Measurements from ENCODE around the gene ZHX3. TPM values are rescaled to one million over a fixed set of nuclear protein-coding genes. Genes with fewer than 3 reads are reported as not detected.

Gene ZHX3
- total and polyA plus RNA-seq, 2 donors (not counting 1 experiment from before 2014, with no cell fraction given) = 4.3 to 22.2 TPM

DNA sequence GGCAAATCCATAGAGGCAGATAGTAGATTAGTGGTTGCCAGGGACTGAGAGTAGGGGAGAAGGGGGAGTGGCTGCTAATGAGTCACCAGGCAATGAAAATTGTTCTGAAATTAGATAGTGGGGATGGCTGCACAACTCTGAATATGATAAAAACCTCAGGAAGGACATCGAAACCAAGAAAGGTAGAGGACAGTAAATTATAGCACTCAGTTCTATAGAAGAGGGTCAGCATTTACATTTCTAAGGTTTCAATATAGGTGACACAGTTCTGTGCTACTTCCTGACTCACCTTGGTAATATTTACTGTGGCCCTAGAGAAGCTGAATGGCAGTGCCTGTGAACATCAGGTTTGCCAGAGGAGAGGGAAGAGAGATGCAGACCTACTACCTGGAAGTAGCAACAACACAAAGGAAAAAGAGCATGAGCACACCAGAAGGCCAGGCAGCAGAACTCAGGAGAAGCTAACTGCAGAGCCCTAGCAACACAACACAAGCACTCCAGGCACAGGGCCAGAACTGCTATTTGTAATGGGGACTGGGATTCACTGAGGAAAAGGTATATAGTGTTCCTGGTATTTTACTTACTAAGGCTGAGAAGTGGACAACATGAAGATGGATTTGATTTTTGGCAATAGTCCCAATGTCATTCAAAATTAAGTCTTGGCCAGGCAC is 104.2 kb downstream of the ZHX3 start:
- Histone ChIP-seq H3K4me3 (ENCODE audit: control extremely low read depth in 1 of 5, extremely low read depth in 1 of 5, insufficient read depth in 1 of 5, low read depth in 2 of 5, low read length in 4 of 5) (no peak overlapping the region), H3K27me3 (replicated peaks in 1 of 4; ENCODE audit: control extremely low read depth in 1 of 4, control insufficient read depth in 3 of 4, insufficient read depth in 4 of 4, low read length in 3 of 4) (no peaks in the 10 kb centered on the region), H3K4me2 (replicated peaks; ENCODE audit: low read depth, low read length, poor library complexity, severe bottlenecking) (no peak overlapping the region), H3K79me2 (ENCODE audit: control insufficient read depth, insufficient read depth, low read length) (no peaks in the 10 kb centered on the region), H2AFZ (ENCODE audit: insufficient read depth, low read depth, low read length, poor library complexity, severe bottlenecking) (no peak overlapping the region), H3K27ac (ENCODE audit: low read length in 2 of 2) (no peak overlapping the region), H4K20me1 (ENCODE audit: control insufficient read depth, insufficient read depth, low read length, poor library complexity, severe bottlenecking) (no peaks in the 10 kb centered on the region), H3K9ac (ENCODE audit: low read length) (no peak overlapping the region), H3K36me3 (replicated peaks in 1 of 2; ENCODE audit: control extremely low read depth in 1 of 2, control insufficient read depth in 1 of 2, extremely low read depth in 1 of 2, insufficient read depth in 2 of 2, low read length in 1 of 2) (no peaks in the 10 kb centered on the region), H3K4me1 (ENCODE audit: control insufficient read depth in 2 of 2, insufficient read depth in 2 of 2, low read length in 2 of 2) (no peaks in the 10 kb centered on the region), H3K9me3 (ENCODE audit: control extremely low read depth in 1 of 3, control insufficient read depth in 2 of 3, insufficient read depth in 1 of 3, low read length in 2 of 3) (no peaks in the 10 kb centered on the region)
- intact Hi-C loops (cut with micrococcal nuclease) = no loop called here
- TF ChIP-seq EZH2 (IDR thresholded peaks at IDR 0.05; ENCODE audit: borderline replicate concordance, insufficient read depth, low read depth, low read length, poor library complexity, severe bottlenecking) = no peak
- TF ChIP-seq, protein P1, sequence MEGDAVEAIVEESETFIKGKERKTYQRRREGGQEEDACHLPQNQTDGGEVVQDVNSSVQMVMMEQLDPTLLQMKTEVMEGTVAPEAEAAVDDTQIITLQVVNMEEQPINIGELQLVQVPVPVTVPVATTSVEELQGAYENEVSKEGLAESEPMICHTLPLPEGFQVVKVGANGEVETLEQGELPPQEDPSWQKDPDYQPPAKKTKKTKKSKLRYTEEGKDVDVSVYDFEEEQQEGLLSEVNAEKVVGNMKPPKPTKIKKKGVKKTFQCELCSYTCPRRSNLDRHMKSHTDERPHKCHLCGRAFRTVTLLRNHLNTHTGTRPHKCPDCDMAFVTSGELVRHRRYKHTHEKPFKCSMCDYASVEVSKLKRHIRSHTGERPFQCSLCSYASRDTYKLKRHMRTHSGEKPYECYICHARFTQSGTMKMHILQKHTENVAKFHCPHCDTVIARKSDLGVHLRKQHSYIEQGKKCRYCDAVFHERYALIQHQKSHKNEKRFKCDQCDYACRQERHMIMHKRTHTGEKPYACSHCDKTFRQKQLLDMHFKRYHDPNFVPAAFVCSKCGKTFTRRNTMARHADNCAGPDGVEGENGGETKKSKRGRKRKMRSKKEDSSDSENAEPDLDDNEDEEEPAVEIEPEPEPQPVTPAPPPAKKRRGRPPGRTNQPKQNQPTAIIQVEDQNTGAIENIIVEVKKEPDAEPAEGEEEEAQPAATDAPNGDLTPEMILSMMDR (IDR thresholded peaks at IDR 0.05) = no peak
- Mint-ChIP-seq H3K4me3 (no peak overlapping the region), H3K27me3 (no peaks in the 10 kb centered on the region), H3K27ac (no peak overlapping the region), H3K4me1 (no peaks in the 10 kb centered on the region), H3K9me3 (ENCODE audit: insufficient read depth) (no peaks in the 10 kb centered on the region)
- 100% methylated on average over 1 of the region's 1 CpG for WGBS (ENCODE audit: insufficient coverage)
- ChIA-PET POLR2A (no interaction called here), CTCF (interaction anchor here (1.0 kb wide), 1 partner anchor 42 kb away, joined by 3 read pairs; no protein-coding TSS in a partner anchor)
- ATAC-seq (ENCODE audit: low read depth) = no peak
- DNase-seq = no peak

DNA sequence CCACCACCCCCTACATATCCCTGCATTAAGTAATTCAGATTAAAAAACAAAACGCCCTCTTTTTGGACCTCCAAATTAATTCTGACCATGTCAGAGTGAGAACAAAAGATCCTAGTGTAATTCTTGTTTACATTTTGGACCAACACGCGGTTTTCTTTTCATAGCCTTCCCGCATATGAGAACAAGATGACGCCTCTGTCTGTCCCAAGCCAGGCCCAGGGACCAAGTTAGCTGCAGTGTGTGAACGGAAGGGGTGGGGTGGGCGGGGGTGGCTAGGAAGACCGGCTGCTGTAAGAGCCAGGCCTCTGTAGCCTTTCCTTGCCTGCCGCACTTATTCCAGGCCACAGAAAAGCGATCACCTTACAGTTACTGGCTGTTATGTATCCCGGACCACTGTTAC is 112.2 kb downstream of the ZHX3 start:
- Histone ChIP-seq H3K4me1 (ENCODE audit: control insufficient read depth in 2 of 2, insufficient read depth in 2 of 2, low read length in 2 of 2) (no peaks in the 10 kb centered on the region), H3K79me2 (ENCODE audit: control insufficient read depth, insufficient read depth, low read length) (no peaks in the 10 kb centered on the region), H4K20me1 (ENCODE audit: control insufficient read depth, insufficient read depth, low read length, poor library complexity, severe bottlenecking) (no peaks in the 10 kb centered on the region), H3K27ac (ENCODE audit: low read length in 2 of 2) (no peak overlapping the region), H2AFZ (ENCODE audit: insufficient read depth, low read depth, low read length, poor library complexity, severe bottlenecking) (no peak overlapping the region), H3K9me3 (ENCODE audit: control extremely low read depth in 1 of 3, control insufficient read depth in 2 of 3, insufficient read depth in 1 of 3, low read length in 2 of 3) (peaks cover 0 to 6% (median 0%) of the 10 kb centered on the region in 3 donors), H3K4me2 (replicated peaks; ENCODE audit: low read depth, low read length, poor library complexity, severe bottlenecking) (no peak overlapping the region), H3K9ac (ENCODE audit: low read length) (no peak overlapping the region), H3K36me3 (replicated peaks in 1 of 2; ENCODE audit: control extremely low read depth in 1 of 2, control insufficient read depth in 1 of 2, extremely low read depth in 1 of 2, insufficient read depth in 2 of 2, low read length in 1 of 2) (peaks cover 0 to 10% of the 10 kb centered on the region in 2 experiments), H3K4me3 (ENCODE audit: control extremely low read depth in 1 of 5, extremely low read depth in 1 of 5, insufficient read depth in 1 of 5, low read depth in 2 of 5, low read length in 4 of 5) (no peak overlapping the region), H3K27me3 (replicated peaks in 1 of 4; ENCODE audit: control extremely low read depth in 1 of 4, control insufficient read depth in 3 of 4, insufficient read depth in 4 of 4, low read length in 3 of 4) (no peaks in the 10 kb centered on the region)
- DNase-seq = no peak
- intact Hi-C loops (cut with micrococcal nuclease) = no loop called here
- H3K27ac Mint-ChIP-seq = no peak overlapping the region
- no peaks in the 10 kb centered on the region for H3K4me1 Mint-ChIP-seq
- ChIA-PET POLR2A (no interaction called here), CTCF (no interaction called here)
- TF ChIP-seq EZH2 (IDR thresholded peaks at IDR 0.05; ENCODE audit: borderline replicate concordance, insufficient read depth, low read depth, low read length, poor library complexity, severe bottlenecking) = no peak
- TF ChIP-seq, protein P1 (IDR thresholded peaks at IDR 0.05) = no peak
- no peak for ATAC-seq (ENCODE audit: low read depth)
- H3K4me3 Mint-ChIP-seq = no peak overlapping the region
- no peaks in the 10 kb centered on the region for H3K27me3 Mint-ChIP-seq
- no peaks in the 10 kb centered on the region for H3K9me3 Mint-ChIP-seq (ENCODE audit: insufficient read depth)
- 97% methylated on average over 9 of the region's 11 CpGs for WGBS (ENCODE audit: insufficient coverage)

Measured in B cell (primary cell).